Left lobe of liver (tissue), 1 donor: ENCODE data around the gene NUP160. TPM values are rescaled to one million over a fixed set of nuclear protein-coding genes. Genes with fewer than 3 reads are reported as not detected.

ENCODE experiments used
- total RNA-seq: library from RNA; stranded (reverse); gene quantifications from one replicate; pipeline ENCODE4 v1.2.1, GENCODE V29; 2021
- donor health status: DM: no; HTN: yes; CAD: no.

Gene NUP160
- total RNA-seq, 1 donor from 2014 or later: 12.6 TPM

Other genes with a start within 250 kb of the NUP160 start
- 150 TPM for gene MTCH2, start 205.8 kb downstream of the NUP160 start, total RNA-seq
- gene AGBL2, start 133.0 kb downstream of the NUP160 start, total RNA-seq: 2.7 TPM
- 23.2 TPM for gene FNBP4, start 81.0 kb downstream of the NUP160 start, total RNA-seq
- 22.7 TPM for gene PTPRJ, start 132.2 kb upstream of the NUP160 start, total RNA-seq